Retinal pigment epithelial cell (primary cell): ENCODE results near the gene PSMD6.

Experiments used
- DNase-seq: peaks from one replicate; pipeline ENCODE4 v3.0.0-alpha.2; 2010; ENCODE audit warnings: low read depth
- H3K4me3 ChIP-seq: 2 replicates; pipeline ENCODE4 v1.5.1; 2011; ENCODE audit warnings: mild to moderate bottlenecking, low read length, control low read depth, moderate library complexity
- TF ChIP-seq, protein P1 (sequence below): conservative IDR thresholded peaks from 2 replicates; pipeline ENCODE4 v1.5.1; 2011; ENCODE audit warnings: low read depth, low read length, control low read depth, inconsistent platforms

PSMD6 gene

DNA sequence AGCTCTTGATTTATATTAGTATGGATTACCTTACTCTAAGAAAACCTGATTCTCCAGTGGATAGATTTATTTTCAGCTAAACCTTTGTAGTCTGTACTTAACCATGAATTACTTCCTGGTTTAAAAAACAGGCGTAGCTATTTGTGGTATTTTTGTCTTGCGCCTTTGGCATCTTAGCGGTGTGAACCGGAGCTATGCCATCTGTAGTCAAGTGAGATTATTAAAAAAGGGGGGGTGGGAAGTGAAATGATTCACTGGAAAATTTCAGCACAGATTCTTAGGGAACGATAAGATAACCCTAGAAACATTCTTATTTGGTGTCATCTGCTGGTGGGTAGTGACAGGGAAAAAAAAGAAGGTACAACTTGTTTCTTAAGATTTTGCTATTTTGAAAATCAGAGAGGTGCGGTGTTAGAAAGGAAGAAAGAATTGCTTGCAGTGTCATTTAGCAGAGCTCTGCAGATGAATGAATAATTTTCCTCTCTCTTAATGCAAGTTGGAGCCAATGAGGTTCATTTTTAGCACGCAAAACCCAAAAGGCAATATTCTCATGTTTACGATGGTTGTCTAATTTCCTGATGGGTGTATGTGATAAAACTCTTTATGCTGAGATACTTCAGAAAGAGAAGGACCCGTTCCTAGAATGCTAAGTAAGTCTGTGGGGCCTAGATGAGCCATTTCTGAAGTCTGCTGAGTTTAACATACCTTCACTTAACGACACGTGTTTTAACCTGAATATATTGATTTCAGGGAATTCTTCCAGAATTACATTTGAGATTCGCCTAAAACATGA, 44.0 kb downstream of the PSMD6 start:
- TF ChIP-seq, protein P1, sequence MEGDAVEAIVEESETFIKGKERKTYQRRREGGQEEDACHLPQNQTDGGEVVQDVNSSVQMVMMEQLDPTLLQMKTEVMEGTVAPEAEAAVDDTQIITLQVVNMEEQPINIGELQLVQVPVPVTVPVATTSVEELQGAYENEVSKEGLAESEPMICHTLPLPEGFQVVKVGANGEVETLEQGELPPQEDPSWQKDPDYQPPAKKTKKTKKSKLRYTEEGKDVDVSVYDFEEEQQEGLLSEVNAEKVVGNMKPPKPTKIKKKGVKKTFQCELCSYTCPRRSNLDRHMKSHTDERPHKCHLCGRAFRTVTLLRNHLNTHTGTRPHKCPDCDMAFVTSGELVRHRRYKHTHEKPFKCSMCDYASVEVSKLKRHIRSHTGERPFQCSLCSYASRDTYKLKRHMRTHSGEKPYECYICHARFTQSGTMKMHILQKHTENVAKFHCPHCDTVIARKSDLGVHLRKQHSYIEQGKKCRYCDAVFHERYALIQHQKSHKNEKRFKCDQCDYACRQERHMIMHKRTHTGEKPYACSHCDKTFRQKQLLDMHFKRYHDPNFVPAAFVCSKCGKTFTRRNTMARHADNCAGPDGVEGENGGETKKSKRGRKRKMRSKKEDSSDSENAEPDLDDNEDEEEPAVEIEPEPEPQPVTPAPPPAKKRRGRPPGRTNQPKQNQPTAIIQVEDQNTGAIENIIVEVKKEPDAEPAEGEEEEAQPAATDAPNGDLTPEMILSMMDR, result peak; percentile 17
- no peak overlapping the region for H3K4me3 ChIP-seq
- DNase-seq, result peak; percentile 89

DNA sequence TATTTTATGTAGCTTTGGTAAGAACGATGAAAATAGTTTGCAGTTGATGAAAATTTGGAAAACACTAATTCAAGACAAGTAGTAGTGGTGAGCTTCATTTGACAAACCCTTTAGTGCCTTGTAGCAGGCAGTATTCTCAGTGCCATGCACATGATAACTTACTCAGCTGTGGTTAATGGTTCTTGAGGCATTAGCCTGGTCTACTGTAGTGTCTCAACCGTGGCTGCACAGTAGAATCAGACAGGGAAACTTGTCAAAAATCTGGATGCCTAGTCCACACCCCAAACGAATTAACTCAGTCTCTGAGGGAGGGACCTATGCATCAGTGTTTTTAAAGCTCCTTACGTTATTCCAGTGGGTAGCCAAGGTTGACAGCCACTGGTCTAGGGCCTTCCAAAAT, 45.4 kb downstream of the PSMD6 start:
- TF ChIP-seq, protein P1, result no peak
- H3K4me3 ChIP-seq, result no peak overlapping the region
- no peak for DNase-seq

DNA sequence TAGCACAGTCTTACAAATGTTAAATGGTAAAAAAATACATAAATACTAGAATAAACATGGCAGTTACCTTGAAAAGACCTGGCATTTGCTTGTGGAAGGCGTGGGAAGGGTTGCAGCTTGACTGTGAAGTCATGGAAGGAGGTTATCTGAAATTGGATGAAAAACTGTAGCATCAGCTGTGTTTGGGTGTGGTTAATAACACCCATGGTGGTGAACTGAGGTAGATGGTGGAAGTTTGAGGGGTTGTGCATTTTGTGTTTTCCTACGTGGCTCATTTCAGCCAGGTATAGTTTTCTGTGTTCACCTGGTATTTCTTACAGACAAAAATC, 46.5 kb downstream of the PSMD6 start:
- H3K4me3 ChIP-seq, result no peak overlapping the region
- no peak for DNase-seq
- TF ChIP-seq, protein P1, result no peak

DNA sequence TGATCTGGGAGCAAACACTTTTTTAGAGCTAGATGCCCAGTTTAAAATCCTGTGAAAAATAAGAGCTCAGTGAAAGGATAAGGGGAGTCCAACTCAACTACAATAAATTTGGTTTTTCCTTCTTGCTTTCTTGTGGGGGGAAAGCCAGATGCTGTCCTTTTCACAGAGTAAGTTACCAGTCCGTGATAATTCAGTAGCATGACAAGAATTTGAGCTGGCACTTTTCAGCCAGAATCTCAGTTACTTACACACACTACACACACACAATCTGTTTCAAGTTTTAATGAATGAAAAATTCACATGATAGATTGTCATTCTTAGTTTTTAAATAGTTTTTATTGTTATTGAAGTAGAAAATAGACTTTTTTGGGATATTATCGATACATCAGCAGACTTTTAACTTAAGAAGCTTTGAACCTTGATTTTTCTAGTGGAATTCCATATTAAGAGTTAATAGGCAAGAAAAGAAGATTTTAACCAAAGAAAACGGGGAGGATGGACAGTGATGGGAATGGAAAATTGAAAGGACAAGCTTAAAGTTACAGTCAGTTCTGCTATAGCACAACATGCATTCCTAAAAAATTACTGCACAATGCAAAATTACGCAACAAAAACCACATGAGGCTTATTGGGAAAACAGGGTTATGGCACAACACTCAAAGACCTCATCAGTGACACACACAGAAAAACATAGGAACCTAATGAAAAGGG, 47.0 kb downstream of the PSMD6 start:
- no peak overlapping the region for H3K4me3 ChIP-seq
- peak; percentile 89 for DNase-seq
- TF ChIP-seq, protein P1, result no peak

DNA sequence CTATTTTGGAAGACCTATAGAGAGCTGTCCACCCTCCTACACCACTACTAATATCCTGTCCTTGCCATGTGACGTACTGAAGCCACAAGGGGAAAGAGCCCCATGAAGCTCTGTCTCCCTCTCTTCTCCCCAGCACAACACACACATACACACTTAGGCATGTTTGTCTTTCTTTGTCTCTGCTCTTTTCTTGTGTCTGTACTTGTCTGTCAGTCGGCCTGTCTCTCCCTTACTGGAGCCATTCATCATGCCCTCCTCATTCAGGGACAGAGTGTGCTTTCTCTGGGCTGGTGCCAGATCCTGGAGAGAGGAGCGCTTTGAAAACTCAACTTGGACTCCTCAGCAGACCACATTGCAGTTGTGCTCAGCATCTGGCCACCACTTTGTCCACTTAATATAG, 47.6 kb downstream of the PSMD6 start:
- H3K4me3 ChIP-seq, result no peak overlapping the region
- no peak for DNase-seq
- TF ChIP-seq, protein P1, result no peak

DNA sequence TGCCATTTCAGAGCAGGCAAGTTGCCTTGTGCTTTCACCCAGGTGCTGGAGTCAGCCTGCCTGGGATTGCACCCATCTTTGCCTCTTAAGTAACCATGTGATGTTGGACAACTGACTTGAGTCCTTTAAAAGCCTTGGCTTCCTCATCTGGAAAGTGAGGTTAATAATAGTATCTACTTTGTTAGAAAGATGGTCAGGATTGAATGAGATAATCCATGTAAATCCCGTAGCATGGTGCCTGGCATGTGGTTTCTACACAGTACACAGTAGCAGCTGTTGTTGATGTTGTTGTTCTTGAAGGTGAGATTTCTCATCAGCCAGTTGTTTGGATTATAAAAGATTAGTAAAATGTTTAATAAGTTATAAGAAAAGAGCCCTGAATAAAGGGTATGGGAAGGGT, 48.8 kb downstream of the PSMD6 start:
- TF ChIP-seq, protein P1, result no peak
- H3K4me3 ChIP-seq, result no peak overlapping the region
- no peak for DNase-seq

DNA sequence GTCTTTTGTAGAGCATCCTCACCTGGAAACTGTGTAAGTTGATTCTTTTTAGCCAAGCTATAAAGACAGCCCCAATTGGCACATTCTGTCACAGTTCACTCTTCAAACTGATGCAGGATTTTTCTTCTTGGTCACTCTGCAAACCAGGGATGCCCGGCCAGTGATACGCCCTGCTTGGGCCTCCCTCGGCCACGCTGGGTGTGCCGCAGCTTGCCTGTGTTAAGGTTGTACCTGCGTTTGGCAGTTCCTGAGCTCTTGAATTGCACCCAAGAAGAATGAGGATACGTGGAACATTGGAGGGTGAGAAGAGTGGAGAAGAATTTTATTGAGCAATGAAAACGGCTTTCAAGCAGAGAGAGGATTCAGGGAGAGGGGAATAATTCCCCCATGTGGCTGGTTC, 49.9 kb downstream of the PSMD6 start:
- H3K4me3 ChIP-seq, result no peak overlapping the region
- DNase-seq, result no peak
- TF ChIP-seq, protein P1, result no peak
